OCI-LY3 (cell line): ENCODE measurements around the gene DHX9.

Experiments
- EZH2phosphoT487 ChIP-seq: fragments of 200-600 bp; shearing (Covaris generic); IDR thresholded peaks from 2 replicates; pipeline ENCODE4 v1.6.1; 2018; ENCODE audit warnings: antibody characterized with exemption, mixed run types, low read depth
- TF ChIP-seq, protein P1 (sequence below): fragments of 200-600, 300-600 bp; sonication (generic); IDR thresholded peaks from 2 replicates; pipeline ENCODE4 v1.5.1; 2014; ENCODE audit warnings: antibody characterized with exemption, low read length, low read depth

DNA sequence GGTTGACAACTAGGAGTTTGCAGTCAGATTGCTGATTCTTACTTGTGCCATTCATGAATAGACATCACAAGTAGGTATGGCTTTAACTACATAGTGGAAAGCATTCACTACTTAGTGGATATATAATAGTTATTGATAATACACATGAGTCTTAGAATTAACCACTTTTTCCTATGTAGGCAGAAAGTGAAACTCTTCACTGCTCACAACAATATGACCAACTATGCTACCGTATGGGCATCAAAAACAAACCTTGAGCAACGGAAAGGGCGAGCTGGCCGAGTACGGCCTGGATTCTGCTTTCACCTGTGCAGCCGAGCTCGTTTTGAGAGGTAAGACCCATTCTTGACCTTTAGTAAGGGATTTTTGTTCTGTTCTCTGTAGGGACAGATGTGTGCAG is 38.7 kb downstream of the DHX9 start:
- TF ChIP-seq, protein P1, sequence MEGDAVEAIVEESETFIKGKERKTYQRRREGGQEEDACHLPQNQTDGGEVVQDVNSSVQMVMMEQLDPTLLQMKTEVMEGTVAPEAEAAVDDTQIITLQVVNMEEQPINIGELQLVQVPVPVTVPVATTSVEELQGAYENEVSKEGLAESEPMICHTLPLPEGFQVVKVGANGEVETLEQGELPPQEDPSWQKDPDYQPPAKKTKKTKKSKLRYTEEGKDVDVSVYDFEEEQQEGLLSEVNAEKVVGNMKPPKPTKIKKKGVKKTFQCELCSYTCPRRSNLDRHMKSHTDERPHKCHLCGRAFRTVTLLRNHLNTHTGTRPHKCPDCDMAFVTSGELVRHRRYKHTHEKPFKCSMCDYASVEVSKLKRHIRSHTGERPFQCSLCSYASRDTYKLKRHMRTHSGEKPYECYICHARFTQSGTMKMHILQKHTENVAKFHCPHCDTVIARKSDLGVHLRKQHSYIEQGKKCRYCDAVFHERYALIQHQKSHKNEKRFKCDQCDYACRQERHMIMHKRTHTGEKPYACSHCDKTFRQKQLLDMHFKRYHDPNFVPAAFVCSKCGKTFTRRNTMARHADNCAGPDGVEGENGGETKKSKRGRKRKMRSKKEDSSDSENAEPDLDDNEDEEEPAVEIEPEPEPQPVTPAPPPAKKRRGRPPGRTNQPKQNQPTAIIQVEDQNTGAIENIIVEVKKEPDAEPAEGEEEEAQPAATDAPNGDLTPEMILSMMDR, result no peak
- no peak for TF ChIP-seq EZH2phosphoT487
